ENCODE results near the gene AATK.

DNA sequence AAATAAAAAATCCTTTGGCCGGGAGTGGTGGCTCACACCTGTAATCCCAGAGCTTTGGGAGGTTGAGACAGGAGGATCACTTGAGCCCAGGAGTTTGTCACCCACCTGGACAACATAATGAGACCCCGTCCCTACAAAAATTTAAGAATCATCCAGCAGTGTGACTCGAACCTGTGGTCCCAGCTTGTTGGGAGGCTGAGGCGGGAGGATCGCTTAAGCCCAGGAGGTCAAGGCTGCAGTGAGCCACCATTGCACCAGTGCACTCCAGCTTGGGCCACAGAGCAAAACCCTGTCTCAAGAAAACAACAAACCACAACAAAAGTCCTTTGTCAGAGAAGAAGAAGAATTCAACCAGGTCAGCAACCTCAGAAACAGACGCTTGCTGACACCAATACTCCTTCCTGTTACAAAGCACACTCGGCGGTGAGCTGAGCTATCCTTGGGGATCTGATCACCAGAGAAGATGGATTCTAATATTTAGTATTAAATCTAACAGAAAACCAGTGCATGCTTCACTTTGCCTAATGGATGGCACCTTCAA is 13.7 kb downstream of the AATK start:
- TF ChIP-seq SETDB1 (CRISPR knock-in tag; IDR thresholded peaks at IDR 0.05; ENCODE audit: borderline replicate concordance) = no peak
- no peak for TF ChIP-seq EZH2 (conservative IDR thresholded peaks at IDR 0.05; ENCODE audit: low read depth, low read length)
- no peak for TF ChIP-seq POLR2A (IDR thresholded peaks at IDR 0.05; ENCODE audit: insufficient read depth in 1 of 2, low read depth in 2 of 2, low read length in 2 of 2)
- no peak for TF ChIP-seq PHB2 (IDR thresholded peaks at IDR 0.05; ENCODE audit: partially characterized antibody)
- TF ChIP-seq, protein P1, sequence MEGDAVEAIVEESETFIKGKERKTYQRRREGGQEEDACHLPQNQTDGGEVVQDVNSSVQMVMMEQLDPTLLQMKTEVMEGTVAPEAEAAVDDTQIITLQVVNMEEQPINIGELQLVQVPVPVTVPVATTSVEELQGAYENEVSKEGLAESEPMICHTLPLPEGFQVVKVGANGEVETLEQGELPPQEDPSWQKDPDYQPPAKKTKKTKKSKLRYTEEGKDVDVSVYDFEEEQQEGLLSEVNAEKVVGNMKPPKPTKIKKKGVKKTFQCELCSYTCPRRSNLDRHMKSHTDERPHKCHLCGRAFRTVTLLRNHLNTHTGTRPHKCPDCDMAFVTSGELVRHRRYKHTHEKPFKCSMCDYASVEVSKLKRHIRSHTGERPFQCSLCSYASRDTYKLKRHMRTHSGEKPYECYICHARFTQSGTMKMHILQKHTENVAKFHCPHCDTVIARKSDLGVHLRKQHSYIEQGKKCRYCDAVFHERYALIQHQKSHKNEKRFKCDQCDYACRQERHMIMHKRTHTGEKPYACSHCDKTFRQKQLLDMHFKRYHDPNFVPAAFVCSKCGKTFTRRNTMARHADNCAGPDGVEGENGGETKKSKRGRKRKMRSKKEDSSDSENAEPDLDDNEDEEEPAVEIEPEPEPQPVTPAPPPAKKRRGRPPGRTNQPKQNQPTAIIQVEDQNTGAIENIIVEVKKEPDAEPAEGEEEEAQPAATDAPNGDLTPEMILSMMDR (CRISPR knock-in tag; IDR thresholded peaks at IDR 0.05) = no peak
- TF ChIP-seq SSRP1 (CRISPR knock-in tag; IDR thresholded peaks at IDR 0.05) = no peak
- TF ChIP-seq RAD21 (CRISPR knock-in tag; IDR thresholded peaks at IDR 0.05) = no peak
- TF ChIP-seq GABPA (IDR thresholded peaks at IDR 0.05; ENCODE audit: low read depth, low read length) = no peak
- TF ChIP-seq GABPA (CRISPR knock-in tag; IDR thresholded peaks at IDR 0.05; ENCODE audit: low read depth) = no peak
- no peak for TF ChIP-seq EEA1 (CRISPR knock-in tag; IDR thresholded peaks at IDR 0.05; ENCODE audit: borderline replicate concordance)
- TF ChIP-seq POLR2AphosphoS5 (IDR thresholded peaks at IDR 0.05; ENCODE audit: low read depth, low read length) = no peak
- no peak for TF ChIP-seq ZBTB8A (CRISPR knock-in tag; IDR thresholded peaks at IDR 0.05; ENCODE audit: borderline replicate concordance, low read depth)

Data from HepG2 (cell line).